Ovary (tissue), 3 donors: ENCODE measurements around the gene THEM4.

Experiments
- CTCF ChIP-seq, 3 donors: fragments of 450-650 bp in 2 of 3; fragments of 200-600 bp in 1 of 3; IDR thresholded peaks; one replicate each; pipeline versions ENCODE4 v1.5.1 to v1.8.0; 2016 to 2022; ENCODE audit warnings: antibody characterized with exemption in 3 of 3, mild to moderate bottlenecking in 1 of 3
- EP300 ChIP-seq: sonication (generic); formaldehyde crosslinking; IDR thresholded peaks from one replicate; pipeline ENCODE4 v1.6.1; 2017; ENCODE audit warnings: antibody characterized with exemption
- POLR2A ChIP-seq: fragments of 450-650 bp; IDR thresholded peaks from one replicate; pipeline ENCODE4 v1.6.1; 2017; ENCODE audit warnings: antibody characterized with exemption, mild to moderate bottlenecking, moderate library complexity
- donor health status: DM: no; HTN: no; CAD: no.

GRCh38 chr1:151831256-151831591 is 78.1 kb downstream of the THEM4 start:
- TF ChIP-seq CTCF (IDR thresholded peaks at IDR 0.05) = no peak
- no peak for TF ChIP-seq POLR2A
- TF ChIP-seq EP300 = no peak
